HL-60/S4 treated with retinoic acid at 250 ng/mL for 4 days and 3 days (cell line): ENCODE measurements around the gene BCL6.
"Not testable (repeated sequence)": the region's sequence is repeated elsewhere in the genome, so short reads cannot be mapped to it uniquely, and the experiment has no call there.

ENCODE experiments used
- in situ Hi-C: fragments of 300-500 bp; cut with MboI; formaldehyde crosslinking; loops from 2 replicates; pipeline ENCODE4 v1.7.0; 2022; ENCODE audit warnings: low sequenced_read_pairs

The BCL6 gene

GRCh38 chr3:187686621-187687273, 58.5 kb downstream of the BCL6 start:
- in situ Hi-C loops, result no loop called here

GRCh38 chr3:187685948-187686347, 59.3 kb downstream of the BCL6 start:
- in situ Hi-C loops, result no loop called here

- in situ Hi-C loops, result no loop called here
Observed at GRCh38 chr3:187684880-187685279, 60.4 kb downstream of the BCL6 start.

GRCh38 chr3:187684444-187684843, 60.8 kb downstream of the BCL6 start:
- in situ Hi-C loops, result no loop called here

GRCh38 chr3:187681756-187682155, 63.5 kb downstream of the BCL6 start:
- in situ Hi-C loops, result not testable (repeated sequence)

GRCh38 chr3:187679638-187680396, 65.5 kb downstream of the BCL6 start:
- in situ Hi-C loops, result loop anchor here (5.0 kb wide), 1 partner anchor 363 kb away; no protein-coding TSS in a partner anchor

GRCh38 chr3:187678726-187679268, 66.5 kb downstream of the BCL6 start:
- in situ Hi-C loops, result loop anchor here (5.0 kb wide), 1 partner anchor 361 kb away; no protein-coding TSS in a partner anchor

GRCh38 chr3:187677604-187678003, 67.7 kb downstream of the BCL6 start:
- in situ Hi-C loops, result loop anchor here (5.0 kb wide), 1 partner anchor 360 kb away; no protein-coding TSS in a partner anchor

GRCh38 chr3:187673012-187673411, 72.3 kb downstream of the BCL6 start:
- in situ Hi-C loops, result no loop called here
